Measurements from ENCODE around the gene C19orf85. TPM values are rescaled to one million over a fixed set of nuclear protein-coding genes. Genes with fewer than 3 reads are reported as not detected.

The C19orf85 gene
- polyA plus RNA-seq, 1 donor: not detected

- Histone ChIP-seq H3K4me3 (ENCODE audit: low read length) (no peak overlapping the region), H3K36me3 (ENCODE audit: control insufficient read depth, insufficient read depth, low read length) (no peaks in the 10 kb centered on the region), H3K4me1 (ENCODE audit: control insufficient read depth, insufficient read depth, low read length) (peaks cover 12% of the 10 kb centered on the region), H3K27me3 (ENCODE audit: control insufficient read depth, insufficient read depth, low read length) (peaks cover 57% of the 10 kb centered on the region), H3K27ac (ENCODE audit: low read length) (no peak overlapping the region), H3K9me3 (ENCODE audit: control insufficient read depth, low read depth, low read length) (peaks cover 3% of the 10 kb centered on the region)
- WGBS (ENCODE audit: insufficient coverage, low lambda C conversion rate): no CpG with 5 or more reads among the region's 36 CpGs
- no peak for DNase-seq
Measured at GRCh38 chr19:55488986-55489710, 24.6 kb upstream of the C19orf85 start.

GRCh38 chr19:55487924-55488687 lies 23.6 kb upstream of the C19orf85 start, which contains the start of gene SSC5D:
TSS of gene SSC5D (plus strand) at chr19:55488436. CDS start at chr19:55488590, 154 bp downstream.
- no CpG with 5 or more reads among the region's 21 CpGs for WGBS (ENCODE audit: insufficient coverage, low lambda C conversion rate)
- no peak for DNase-seq
- Histone ChIP-seq H3K27ac (ENCODE audit: low read length) (peak within 1 kb of the TSS; percentile 59), H3K4me3 (ENCODE audit: low read length) (no peak within 1 kb of the TSS), H3K36me3 (ENCODE audit: control insufficient read depth, insufficient read depth, low read length) (no peaks in the 10 kb centered on the region), H3K9me3 (ENCODE audit: control insufficient read depth, low read depth, low read length) (peaks cover 3% of the 10 kb centered on the region), H3K4me1 (ENCODE audit: control insufficient read depth, insufficient read depth, low read length) (peaks cover 12% of the 10 kb centered on the region), H3K27me3 (ENCODE audit: control insufficient read depth, insufficient read depth, low read length) (peaks cover 52% of the 10 kb centered on the region)

- peaks cover 3% of the 10 kb centered on the region for H3K9me3 ChIP-seq (ENCODE audit: control insufficient read depth, low read depth, low read length)
- no peak overlapping the region for H3K4me3 ChIP-seq (ENCODE audit: low read length)
- H3K27ac ChIP-seq (ENCODE audit: low read length): peak overlapping the region; percentile 59
- peaks cover 4% of the 10 kb centered on the region for H3K36me3 ChIP-seq (ENCODE audit: control insufficient read depth, insufficient read depth, low read length)
- peaks cover 12% of the 10 kb centered on the region for H3K4me1 ChIP-seq (ENCODE audit: control insufficient read depth, insufficient read depth, low read length)
- DNase-seq: peak; percentile 26 to 43
- peaks cover 45% of the 10 kb centered on the region for H3K27me3 ChIP-seq (ENCODE audit: control insufficient read depth, insufficient read depth, low read length)
- WGBS (ENCODE audit: insufficient coverage, low lambda C conversion rate): no CpG with 5 or more reads among the region's 27 CpGs
Measured at GRCh38 chr19:55486971-55487923, 22.7 kb upstream of the C19orf85 start.

- H3K4me1 ChIP-seq (ENCODE audit: control insufficient read depth, insufficient read depth, low read length): peaks cover 12% of the 10 kb centered on the region
- peaks cover 5% of the 10 kb centered on the region for H3K9me3 ChIP-seq (ENCODE audit: control insufficient read depth, low read depth, low read length)
- H3K27me3 ChIP-seq (ENCODE audit: control insufficient read depth, insufficient read depth, low read length): peaks cover 40% of the 10 kb centered on the region
- H3K4me3 ChIP-seq (ENCODE audit: low read length): no peak overlapping the region
- WGBS (ENCODE audit: insufficient coverage, low lambda C conversion rate): no CpG with 5 or more reads among the region's 53 CpGs
- DNase-seq: no peak
- H3K27ac ChIP-seq (ENCODE audit: low read length): no peak overlapping the region
- H3K36me3 ChIP-seq (ENCODE audit: control insufficient read depth, insufficient read depth, low read length): peaks cover 4% of the 10 kb centered on the region
Measured at GRCh38 chr19:55486043-55486970, 21.8 kb upstream of the C19orf85 start.

GRCh38 chr19:55485439-55486011 lies 21.0 kb upstream of the C19orf85 start:
- peaks cover 4% of the 10 kb centered on the region for H3K36me3 ChIP-seq (ENCODE audit: control insufficient read depth, insufficient read depth, low read length)
- no CpG with 5 or more reads among the region's 18 CpGs for WGBS (ENCODE audit: insufficient coverage, low lambda C conversion rate)
- peaks cover 32% of the 10 kb centered on the region for H3K27me3 ChIP-seq (ENCODE audit: control insufficient read depth, insufficient read depth, low read length)
- peak overlapping the region; percentile 33 for H3K27ac ChIP-seq (ENCODE audit: low read length)
- peaks cover 12% of the 10 kb centered on the region for H3K4me1 ChIP-seq (ENCODE audit: control insufficient read depth, insufficient read depth, low read length)
- peaks cover 9% of the 10 kb centered on the region for H3K9me3 ChIP-seq (ENCODE audit: control insufficient read depth, low read depth, low read length)
- H3K4me3 ChIP-seq (ENCODE audit: low read length): peak overlapping the region; percentile 62
- DNase-seq: no peak

- Histone ChIP-seq H3K9me3 (ENCODE audit: control insufficient read depth, low read depth, low read length) (peaks cover 9% of the 10 kb centered on the region), H3K36me3 (ENCODE audit: control insufficient read depth, insufficient read depth, low read length) (peaks cover 4% of the 10 kb centered on the region), H3K27ac (ENCODE audit: low read length) (peak within 1 kb of the TSS; percentile 33), H3K27me3 (ENCODE audit: control insufficient read depth, insufficient read depth, low read length) (peaks cover 27% of the 10 kb centered on the region), H3K4me3 (ENCODE audit: low read length) (peak within 1 kb of the TSS; percentile 62), H3K4me1 (ENCODE audit: control insufficient read depth, insufficient read depth, low read length) (peaks cover 12% of the 10 kb centered on the region)
- peak in 1 of 2 donors; percentile 64 for DNase-seq
- no CpG with 5 or more reads among the region's 78 CpGs for WGBS (ENCODE audit: insufficient coverage, low lambda C conversion rate)
Measured at GRCh38 chr19:55484593-55485438, 20.3 kb upstream of the C19orf85 start, which contains the start of gene NAT14. TSS of gene NAT14 (plus strand) at chr19:55485188. CDS start at chr19:55485709, 521 bp downstream.

GRCh38 chr19:55483706-55484592 lies 19.4 kb upstream of the C19orf85 start:
- Histone ChIP-seq H3K27me3 (ENCODE audit: control insufficient read depth, insufficient read depth, low read length) (peaks cover 19% of the 10 kb centered on the region), H3K4me3 (ENCODE audit: low read length) (no peak overlapping the region), H3K27ac (ENCODE audit: low read length) (no peak overlapping the region), H3K9me3 (ENCODE audit: control insufficient read depth, low read depth, low read length) (peaks cover 6% of the 10 kb centered on the region), H3K4me1 (ENCODE audit: control insufficient read depth, insufficient read depth, low read length) (peaks cover 10% of the 10 kb centered on the region), H3K36me3 (ENCODE audit: control insufficient read depth, insufficient read depth, low read length) (peaks cover 4% of the 10 kb centered on the region)
- DNase-seq: no peak
- WGBS (ENCODE audit: insufficient coverage, low lambda C conversion rate): no CpG with 5 or more reads among the region's 46 CpGs

All from large intestine (tissue), 3 donors.